ENCODE results near the gene ECI2. TPM values are rescaled to one million over a fixed set of nuclear protein-coding genes. Genes with fewer than 3 reads are reported as not detected.

The ECI2 gene
- total RNA-seq, 1 donor from 2014 or later, result 170 TPM

- H3K9me3 ChIP-seq (replicated peaks), result no peaks in the 10 kb centered on the region
- H3K36me3 ChIP-seq, result no peaks in the 10 kb centered on the region
- H3K27ac ChIP-seq (replicated peaks), result no peak overlapping the region
- peaks cover 37% of the 10 kb centered on the region for H3K27me3 ChIP-seq (ENCODE audit: low read depth)
- no peak for DNase-seq
- no peaks in the 10 kb centered on the region for H3K4me1 ChIP-seq
- intact Hi-C loops (cut with micrococcal nuclease), result no loop called here
- TF ChIP-seq CTCF (IDR thresholded peaks at IDR 0.05; ENCODE audit: borderline replicate concordance), result no peak
- H3K4me3 ChIP-seq, result no peak overlapping the region
Measured at GRCh38 chr6:4074478-4075235, 60.7 kb downstream of the ECI2 start.

- Histone ChIP-seq H3K27ac (replicated peaks) (no peak overlapping the region), H3K4me3 (no peak overlapping the region), H3K36me3 (no peaks in the 10 kb centered on the region), H3K4me1 (no peaks in the 10 kb centered on the region), H3K9me3 (replicated peaks) (no peaks in the 10 kb centered on the region), H3K27me3 (ENCODE audit: low read depth) (peaks cover 4% of the 10 kb centered on the region)
- intact Hi-C loops (cut with micrococcal nuclease), result no loop called here
- no peak for TF ChIP-seq CTCF (IDR thresholded peaks at IDR 0.05; ENCODE audit: borderline replicate concordance)
- no peak for DNase-seq
Measured at GRCh38 chr6:4071330-4071729, 64.0 kb downstream of the ECI2 start.

- Histone ChIP-seq H3K9me3 (replicated peaks) (no peaks in the 10 kb centered on the region), H3K36me3 (peaks cover 13% of the 10 kb centered on the region), H3K4me3 (no peak overlapping the region), H3K27me3 (ENCODE audit: low read depth) (no peaks in the 10 kb centered on the region), H3K4me1 (no peaks in the 10 kb centered on the region), H3K27ac (replicated peaks) (no peak overlapping the region)
- no peak for TF ChIP-seq CTCF (IDR thresholded peaks at IDR 0.05; ENCODE audit: borderline replicate concordance)
- intact Hi-C loops (cut with micrococcal nuclease), result loop anchor here (10.0 kb wide), 1 partner anchor 56 kb away; no protein-coding TSS in a partner anchor
- DNase-seq, result no peak
Measured at GRCh38 chr6:4069199-4069598, 66.2 kb downstream of the ECI2 start.

GRCh38 chr6:4067673-4068072 is 67.7 kb downstream of the ECI2 start:
- Histone ChIP-seq H3K9me3 (replicated peaks) (no peaks in the 10 kb centered on the region), H3K4me1 (no peaks in the 10 kb centered on the region), H3K27ac (replicated peaks) (no peak overlapping the region), H3K36me3 (peaks cover 29% of the 10 kb centered on the region), H3K4me3 (no peak overlapping the region), H3K27me3 (ENCODE audit: low read depth) (no peaks in the 10 kb centered on the region)
- no peak for DNase-seq
- no peak for TF ChIP-seq CTCF (IDR thresholded peaks at IDR 0.05; ENCODE audit: borderline replicate concordance)
- intact Hi-C loops (cut with micrococcal nuclease), result loop anchor here (10.0 kb wide), 1 partner anchor 57 kb away; no protein-coding TSS in a partner anchor

GRCh38 chr6:4066029-4066755 is 69.2 kb downstream of the ECI2 start:
- Histone ChIP-seq H3K27ac (replicated peaks) (no peak overlapping the region), H3K9me3 (replicated peaks) (no peaks in the 10 kb centered on the region), H3K4me1 (no peaks in the 10 kb centered on the region), H3K4me3 (no peak overlapping the region), H3K27me3 (ENCODE audit: low read depth) (no peaks in the 10 kb centered on the region), H3K36me3 (peaks cover 43% of the 10 kb centered on the region)
- intact Hi-C loops (cut with micrococcal nuclease), result loop anchor here (10.0 kb wide), 1 partner anchor 59 kb away; no protein-coding TSS in a partner anchor
- no peak for DNase-seq
- TF ChIP-seq CTCF (IDR thresholded peaks at IDR 0.05; ENCODE audit: borderline replicate concordance), result no peak

Other genes starting within 250 kb of the ECI2 start
- gene FAM217A, start 56.4 kb downstream of the ECI2 start, total RNA-seq, result not detected

Measured in left ventricle myocardium inferior (tissue), 1 donor.